Adrenal gland (tissue), 12 donors: ENCODE results near the gene SPNS1. TPM values are rescaled to one million over a fixed set of nuclear protein-coding genes. Genes with fewer than 3 reads are reported as not detected.

Experiments used
- DNase-seq, 7 donors: peaks; one replicate each; pipeline ENCODE4 v3.0.0-alpha.2; 2019 to 2020
- H3K27ac ChIP-seq, 5 donors: fragments of 200-600 bp; sonication (generic) in 4 of 5; 1 replicate in 3 of 5; 2 replicates in 2 of 5; pipeline versions ENCODE4 v1.5.1 to v1.8.0; 2016 to 2020; ENCODE audit warnings: mild to moderate bottlenecking in 1 of 5
- H3K27me3 ChIP-seq: fragments of 200-600 bp; 2 replicates; pipeline ENCODE4 v1.8.0; 2021
- H3K36me3 ChIP-seq, 2 donors: fragments of 200-600 bp; replicated peaks in 1 of 2; 1 replicate in 1 of 2; 2 replicates in 1 of 2; pipeline versions ENCODE4 v1.5.1 to v1.8.0; 2018 to 2022
- H3K4me1 ChIP-seq, 2 donors: fragments of 200-600 bp; replicated peaks in 1 of 2; 1 replicate in 1 of 2; 2 replicates in 1 of 2; pipeline versions ENCODE4 v1.5.1 to v1.8.0; 2018 to 2021
- H3K4me3 ChIP-seq, 4 donors: fragments of 200-600 bp; sonication (generic) in 3 of 4; one replicate each; pipeline ENCODE4 v1.5.1; 2016 to 2018
- H3K9me3 ChIP-seq, 3 donors: fragments of 200-600 bp; sonication (generic) in 1 of 3; replicated peaks in 1 of 3; 1 replicate in 2 of 3; 2 replicates in 1 of 3; pipeline versions ENCODE4 v1.5.1 to v1.8.0; 2016 to 2021
- CTCF ChIP-seq, 6 experiments: fragments of 450-650 bp in 4 of 6; fragments of 200-600 bp in 2 of 6; sonication (generic) in 1 of 6; IDR thresholded peaks; 1 replicate in 5 of 6; 2 replicates in 1 of 6; pipeline versions ENCODE4 v1.5.1 to v1.8.0; 2016 to 2021; ENCODE audit warnings: antibody characterized with exemption in 6 of 6, mild to moderate bottlenecking in 2 of 6, moderate library complexity in 1 of 6
- POLR2A ChIP-seq, 2 donors: fragments of 450-650 bp; IDR thresholded peaks; one replicate each; pipeline ENCODE4 v1.6.1; 2017; ENCODE audit warnings: antibody characterized with exemption in 2 of 2, mild to moderate bottlenecking in 2 of 2, moderate library complexity in 1 of 2
- WGBS, 4 donors: extraction: QIAGEN DNeasy Blood & Tissue Kit in 2 of 4; methylation state at CpG; one replicate each; pipeline versions ENCODE4 v1.1.5 to v1.1.7; 2013 to 2017; 5-methylcytosine and 5-hydroxymethylcytosine counted together
- intact Hi-C, 2 donors: fragments of 100-400 bp; cut with DNase I; formaldehyde crosslinking; loops; one replicate each; pipeline versions ENCODE4 v1.14.1 to v1.15.0; 2022 to 2023
- polyA plus RNA-seq, 3 donors: library from polyadenylated mRNA; stranded (reverse); fragments of 200-250 nt in 2 of 3; fragments of 350-450 nt in 1 of 3; fragmentation: Illumina TruSeq in 1 of 3; extraction: RNeasy Lipid Tissue Mini Kit (QIAGEN cat#74804) in 1 of 3; gene quantifications; one replicate each; pipeline ENCODE4 v1.2.3, GENCODE V29; 2013 to 2014
- total RNA-seq, 9 donors: library from RNA; depleted of rRNA in 4 of 9; stranded (reverse); fragments of >200 nt in 4 of 9; fragments of 120-200 nt in 1 of 9; fragmentation: NEBNext Ultra II Directional in 1 of 9; extraction: Animal tissue kit (Norgen Biotek cat#: 25700) in 1 of 9; gene quantifications; one replicate each; pipeline versions ENCODE4 v1.1.0 to v1.2.4, GENCODE V29; 2013 to 2023
- donor health status: healthy with polysubstance abuse.
- donor health status: Bipolar disorder and iron deficiency.
- donor health status: DM: yes; HTN: yes; CAD: no.
- donor health status: DM: no; HTN: no; CAD: no.
- donor health status: DM: no; HTN: no; CAD: no.
- donor health status: DM: yes; HTN: yes; CAD: no.

Gene SPNS1
- total and polyA plus RNA-seq, 12 donors = 8.3 to 168 (median 37.9) TPM

DNA sequence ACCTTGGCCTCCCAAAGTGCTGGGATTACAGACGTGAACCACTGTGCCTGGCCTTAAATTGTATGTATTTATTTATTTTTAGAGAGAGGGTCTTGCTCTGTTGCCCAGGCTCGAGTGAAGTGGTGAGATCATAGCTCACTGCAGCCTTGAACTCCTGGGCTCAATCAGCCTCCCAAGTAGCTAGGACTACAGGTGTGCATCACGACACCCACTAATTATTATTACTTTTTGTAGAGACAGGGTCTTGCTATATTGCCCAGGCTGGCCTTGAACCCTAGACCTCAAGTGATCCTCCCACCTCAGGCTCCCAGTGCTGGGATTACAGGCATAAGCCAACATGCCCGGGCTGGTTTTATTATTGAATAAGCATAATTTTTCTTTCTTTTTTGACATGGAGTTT lies 27.9 kb upstream of the SPNS1 start:
- Histone ChIP-seq H3K27me3 (no peaks in the 10 kb centered on the region), H3K4me1 (peaks cover 5 to 10% of the 10 kb centered on the region in 2 donors), H3K27ac (no peak overlapping the region), H3K4me3 (no peak overlapping the region), H3K9me3 (no peaks in the 10 kb centered on the region), H3K36me3 (no peaks in the 10 kb centered on the region)
- no peak for DNase-seq
- no peak for TF ChIP-seq POLR2A (IDR thresholded peaks at IDR 0.05)
- no peak for TF ChIP-seq CTCF (IDR thresholded peaks at IDR 0.05)
- 51 to 56% (median 53%) methylated on average over 4 of the region's 4 CpGs for WGBS, 4 donors
- intact Hi-C loops = loop anchor here in 1 of 2 donors (5.0 kb wide), 1 partner anchor 124 kb away; the partner anchor contains the start of gene ATXN2L

- H3K36me3 ChIP-seq = peaks cover 0 to 24% of the 10 kb centered on the region in 2 donors
- intact Hi-C loops = no loop called here
- no peaks in the 10 kb centered on the region for H3K9me3 ChIP-seq
- peak within 1 kb of the TSS; percentile 50 to 78 (median 71) for H3K4me3 ChIP-seq
- peak; percentile 100 for DNase-seq
- H3K4me1 ChIP-seq = peaks cover 0 to 7% of the 10 kb centered on the region in 2 donors
- TF ChIP-seq POLR2A (IDR thresholded peaks at IDR 0.05) = peak in 1 of 2 donors; percentile 25
- no peak for TF ChIP-seq CTCF (IDR thresholded peaks at IDR 0.05)
- peak within 1 kb of the TSS in 4 of 5 donors; percentile 55 to 79 (median 68) for H3K27ac ChIP-seq
- 0 to 1% (median 0%) methylated on average over 35 to 79 of the region's 79 CpGs for WGBS, 4 donors
- H3K27me3 ChIP-seq = no peaks in the 10 kb centered on the region
These were observed 23.7 kb upstream of the SPNS1 start, which contains the start of gene NFATC2IP for GRCh38 chr16:28950648-28951409. NFATC2IP (plus strand) TSS chr16:28950937; CDS start chr16:28951012, 75 bp downstream.

GRCh38 chr16:28951410-28951943 lies 23.1 kb upstream of the SPNS1 start:
- DNase-seq = peak in 2 of 7 donors; percentile 35 to 37
- Histone ChIP-seq H3K27ac (peak overlapping the region in 4 of 5 donors; percentile 55 to 79 (median 68)), H3K4me1 (peaks cover 0 to 7% of the 10 kb centered on the region in 2 donors), H3K36me3 (peaks cover 0 to 30% of the 10 kb centered on the region in 2 donors), H3K4me3 (peak overlapping the region; percentile 50 to 78 (median 71)), H3K27me3 (no peaks in the 10 kb centered on the region), H3K9me3 (no peaks in the 10 kb centered on the region)
- intact Hi-C loops = no loop called here
- no peak for TF ChIP-seq CTCF (IDR thresholded peaks at IDR 0.05)
- no peak for TF ChIP-seq POLR2A (IDR thresholded peaks at IDR 0.05)
- WGBS, 4 donors = 0 to 3% (median 2%) methylated on average over 10 to 17 of the region's 17 CpGs

- WGBS, 4 donors = 93 to 95% (median 94%) methylated on average over 8 to 9 of the region's 9 CpGs
- TF ChIP-seq CTCF (IDR thresholded peaks at IDR 0.05) = no peak
- TF ChIP-seq POLR2A (IDR thresholded peaks at IDR 0.05) = no peak
- Histone ChIP-seq H3K27ac (no peak overlapping the region), H3K4me1 (no peaks in the 10 kb centered on the region), H3K27me3 (no peaks in the 10 kb centered on the region), H3K36me3 (peaks cover 0 to 75% of the 10 kb centered on the region in 2 donors), H3K9me3 (no peaks in the 10 kb centered on the region), H3K4me3 (no peak overlapping the region)
- intact Hi-C loops = no loop called here
- DNase-seq = no peak
These were observed 16.4 kb upstream of the SPNS1 start for GRCh38 chr16:28958216-28958615.
